ENCODE data around the gene TTYH1.
"Not testable (repeated sequence)": the region's sequence is repeated elsewhere in the genome, so short reads cannot be mapped to it uniquely, and the experiment has no call there.

The TTYH1 gene

DNA sequence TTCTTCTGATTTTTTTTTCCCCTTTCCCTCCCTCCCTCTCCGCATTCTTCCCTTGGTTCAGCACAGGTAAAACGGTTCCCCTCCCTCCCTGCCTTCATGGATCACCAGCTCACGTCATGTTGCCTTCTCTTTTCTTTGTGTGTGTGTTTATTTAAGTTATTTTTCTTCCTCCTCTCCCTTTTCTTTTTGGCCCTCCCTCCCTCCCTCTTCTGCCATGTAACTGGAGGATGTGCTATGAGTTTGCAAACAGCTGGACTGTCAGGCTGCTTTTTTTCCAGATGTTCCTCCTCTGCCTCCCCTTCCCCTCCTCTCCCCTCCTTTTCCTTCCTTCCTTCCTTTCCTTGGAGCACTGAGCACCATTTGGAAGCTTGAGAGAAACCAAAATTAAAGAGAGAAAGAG, 46.3 kb downstream of the TTYH1 start:
- DNase-seq: no peak

DNA sequence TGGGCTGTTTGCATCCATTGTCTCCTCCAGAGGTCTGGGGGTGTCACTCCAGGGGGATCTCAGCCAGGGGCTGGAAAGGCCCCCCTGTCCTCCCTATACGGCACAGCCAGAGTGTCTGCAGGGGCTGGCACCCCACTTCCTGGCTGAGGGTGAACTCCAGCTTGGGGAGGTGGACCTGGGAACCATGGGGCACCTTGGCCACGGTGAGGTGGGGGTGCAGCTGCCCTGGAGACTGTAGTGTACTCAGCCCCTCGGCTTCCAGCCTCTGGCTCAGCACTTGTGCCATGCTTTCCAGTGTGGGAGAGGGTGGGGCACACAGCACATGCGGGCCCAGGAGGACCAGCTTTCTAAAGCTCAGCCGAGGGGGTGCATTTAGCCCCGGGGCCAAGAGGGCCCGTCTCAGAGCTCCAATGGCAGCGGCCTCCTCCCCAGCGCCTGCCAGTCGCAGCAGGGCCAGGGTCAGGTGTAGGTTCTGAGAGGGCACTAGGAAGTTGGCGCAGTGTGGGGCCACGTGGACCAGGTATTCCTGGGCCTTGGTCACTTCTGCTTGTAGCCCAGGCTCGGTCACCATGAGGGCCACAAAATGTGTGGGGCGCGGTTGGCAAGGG, 46.9 kb downstream of the TTYH1 start:
- no peak for DNase-seq

DNA sequence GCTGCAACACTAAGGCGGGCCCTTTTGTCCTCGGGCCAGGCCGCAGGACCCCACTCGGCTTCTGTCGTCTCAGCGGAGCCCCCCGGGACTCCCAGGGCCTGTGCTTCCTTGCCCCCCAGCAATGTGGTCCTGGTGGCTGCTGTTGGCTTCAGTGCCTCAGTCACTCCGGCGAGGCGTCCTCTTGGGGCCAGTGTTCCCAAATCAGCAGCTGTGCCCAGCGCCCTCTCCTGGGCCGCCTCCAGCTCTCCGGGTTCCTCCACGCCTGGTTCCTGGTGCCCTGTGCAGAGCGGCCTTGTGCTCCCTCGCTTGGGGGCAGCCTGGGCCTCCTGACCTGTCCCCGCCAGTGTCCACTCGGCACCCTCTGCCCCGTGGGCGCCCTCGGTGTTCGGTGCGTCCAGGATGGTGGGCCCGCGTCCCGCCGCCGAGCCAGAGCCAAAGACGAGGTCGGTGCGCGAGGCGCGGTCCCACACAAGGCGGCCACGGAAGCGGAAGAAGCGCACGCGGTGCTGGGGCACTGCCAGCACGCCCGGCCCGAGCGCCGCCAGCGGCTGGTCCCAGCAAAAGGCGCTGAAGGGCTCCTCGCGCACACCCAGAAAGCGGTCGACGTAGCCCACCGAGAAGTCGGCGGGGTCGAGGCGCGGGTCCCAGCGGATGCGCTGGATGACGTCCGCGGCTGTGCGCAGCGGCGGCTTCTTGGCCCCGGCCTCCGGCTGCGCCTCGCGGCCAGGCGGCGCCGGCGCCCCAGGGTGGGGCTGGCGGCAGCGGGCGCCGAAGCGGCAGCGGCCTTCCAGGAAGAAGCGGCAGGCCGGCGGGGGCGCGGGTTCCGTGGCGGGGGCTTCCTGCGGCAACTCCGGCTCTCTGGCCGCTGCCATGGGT, 47.6 kb downstream of the TTYH1 start:
- no peak for DNase-seq

DNA sequence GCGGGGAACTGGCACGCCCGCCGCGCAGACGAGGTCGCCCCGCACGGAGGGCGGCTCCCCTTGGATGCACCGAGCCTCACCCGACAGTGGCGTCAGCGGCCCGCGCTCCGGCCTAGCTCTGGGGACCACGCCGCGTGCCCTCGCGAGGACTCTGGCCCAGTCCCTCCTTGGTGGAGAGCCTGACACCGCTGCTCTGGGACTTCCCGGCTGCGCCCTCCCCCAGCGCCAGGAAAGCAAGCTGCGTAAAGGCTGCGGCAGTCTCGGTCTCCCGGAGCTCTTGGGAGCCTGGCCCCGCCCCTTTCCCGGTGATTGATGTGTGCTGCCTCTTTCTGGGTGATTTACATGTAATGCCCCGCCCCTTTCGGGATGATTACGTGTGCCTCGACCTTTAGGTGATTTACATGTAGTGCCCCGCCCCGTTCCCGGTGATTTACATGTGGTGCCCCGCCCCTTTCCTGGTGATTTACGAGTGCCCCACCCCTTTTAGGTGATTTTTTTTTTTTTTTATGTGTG, 48.3 kb downstream of the TTYH1 start, which contains the start of gene LENG9:
Gene LENG9 (minus strand): TSS at position 248 of the 513 bp plus-strand sequence. CDS start 252 bp downstream, outside the sequence.
- peak; percentile 100 for DNase-seq

DNA sequence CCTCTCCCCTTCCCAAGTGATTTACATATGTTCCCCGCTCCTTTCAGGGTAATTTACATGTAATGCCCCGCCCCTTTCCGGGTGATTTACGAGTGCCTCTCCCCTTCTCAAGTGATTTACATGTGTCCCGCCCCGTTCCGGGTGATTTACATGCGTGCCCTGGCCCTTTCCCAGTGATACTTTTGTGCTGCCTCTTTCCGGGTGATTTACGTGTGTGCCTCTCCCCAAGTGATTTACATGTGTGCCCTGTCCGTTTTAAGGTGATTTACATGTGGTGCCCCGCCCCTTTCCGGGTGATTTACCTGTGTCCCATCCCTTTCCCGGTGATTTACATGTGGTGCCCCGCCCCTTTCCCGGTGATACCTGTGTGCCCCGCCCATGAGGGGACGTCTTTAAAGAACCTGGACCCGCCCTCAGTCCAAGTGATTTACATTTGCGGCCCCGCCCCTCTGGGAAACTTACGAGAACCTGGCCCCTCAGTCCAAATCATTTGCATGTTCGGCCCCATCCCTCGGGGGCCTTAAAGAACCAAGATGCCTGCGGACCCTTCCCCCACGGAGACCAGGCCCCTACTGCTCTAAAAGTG, 48.9 kb downstream of the TTYH1 start:
- DNase-seq: peak; percentile 100

DNA sequence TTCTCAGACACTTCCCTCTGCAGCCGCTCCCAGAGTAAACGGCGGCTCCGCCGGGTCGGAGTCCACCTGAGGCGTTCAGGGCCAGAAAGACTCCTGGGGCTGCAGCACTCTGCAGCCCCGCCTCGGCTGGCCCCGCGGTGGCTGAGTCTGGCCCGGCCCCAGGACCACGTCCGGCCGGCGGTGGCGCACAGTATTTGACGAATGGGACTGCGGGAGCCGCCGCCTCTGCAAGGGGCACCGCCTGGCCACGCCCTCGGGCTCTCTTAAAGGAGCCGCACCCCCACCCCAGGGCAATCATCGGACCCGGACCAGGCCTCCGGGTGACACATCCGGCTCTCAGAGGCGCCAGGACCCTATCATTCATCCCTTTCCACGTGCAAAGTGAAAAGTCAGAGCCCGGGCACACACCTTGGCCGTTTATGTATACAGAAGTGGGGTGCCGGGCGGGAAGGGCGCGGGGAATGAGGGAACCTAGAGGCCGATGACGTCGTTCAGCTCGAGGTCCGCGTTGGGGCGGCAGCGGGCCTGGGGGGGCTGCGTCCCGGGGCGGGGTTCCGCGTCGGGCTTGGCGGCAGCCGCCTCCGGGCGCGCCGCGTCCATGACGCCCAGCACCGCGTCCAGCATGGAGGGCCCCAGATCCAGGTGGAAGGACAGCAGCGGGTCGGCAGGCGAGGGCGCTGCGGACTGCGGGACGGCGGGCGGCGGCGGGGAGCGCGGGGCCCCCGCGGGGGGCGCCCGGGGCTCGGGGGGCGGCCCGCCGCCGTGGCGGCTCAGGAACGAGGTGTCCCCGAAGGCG, 49.6 kb downstream of the TTYH1 start:
- DNase-seq: peak; percentile 81

DNA sequence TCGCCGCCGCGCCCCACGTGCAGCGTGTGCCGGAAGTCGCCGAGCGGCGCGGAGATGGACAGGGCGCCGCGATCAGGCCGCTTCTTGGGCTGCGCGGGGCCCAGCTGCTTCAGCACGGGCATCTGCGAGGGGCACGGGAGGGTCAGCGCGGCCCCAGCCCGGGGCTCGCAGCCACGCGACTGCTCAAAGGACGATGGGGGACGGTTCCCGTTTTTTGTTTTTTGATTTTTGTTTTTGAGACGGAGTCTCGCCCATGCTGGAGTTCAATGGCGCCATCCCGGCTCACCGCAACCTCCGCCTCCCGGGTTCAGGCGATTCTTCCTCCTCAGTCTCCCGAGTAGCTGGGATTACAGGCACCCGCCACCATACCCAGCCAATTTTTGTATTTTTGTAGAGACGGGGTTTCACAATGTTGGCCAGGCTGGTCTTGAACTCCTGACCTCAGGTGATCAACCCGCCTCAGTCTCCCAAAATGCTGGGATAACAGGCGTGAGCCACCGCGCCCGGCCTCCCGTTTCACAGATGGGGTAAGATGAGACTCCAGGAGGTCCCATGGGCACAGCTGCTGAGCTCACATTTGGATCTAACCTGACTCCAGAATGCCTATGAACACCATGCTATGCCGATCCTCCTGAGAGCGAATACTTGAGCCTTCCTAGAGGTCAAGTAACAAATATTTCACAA, 50.3 kb downstream of the TTYH1 start:
- DNase-seq: no peak

DNA sequence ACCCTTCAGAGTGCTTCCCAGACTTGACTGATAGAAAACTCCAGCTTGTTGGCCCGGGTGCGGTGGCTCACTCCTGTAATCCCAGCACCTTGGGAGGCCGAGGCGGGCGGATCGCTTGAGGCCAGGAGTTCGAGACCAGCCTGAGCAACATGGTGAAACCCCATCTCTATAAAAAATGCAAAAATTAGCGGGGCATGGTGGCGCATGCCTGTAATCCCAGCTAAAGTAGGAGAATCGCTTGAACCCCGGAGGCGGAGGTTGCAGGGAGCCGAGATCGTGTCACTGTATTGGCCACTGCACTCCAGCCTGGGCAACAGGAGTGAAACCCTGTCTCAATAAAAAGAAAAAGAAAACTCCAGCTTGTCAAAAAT, 50.8 kb downstream of the TTYH1 start:
- DNase-seq: not testable (repeated sequence)

DNA sequence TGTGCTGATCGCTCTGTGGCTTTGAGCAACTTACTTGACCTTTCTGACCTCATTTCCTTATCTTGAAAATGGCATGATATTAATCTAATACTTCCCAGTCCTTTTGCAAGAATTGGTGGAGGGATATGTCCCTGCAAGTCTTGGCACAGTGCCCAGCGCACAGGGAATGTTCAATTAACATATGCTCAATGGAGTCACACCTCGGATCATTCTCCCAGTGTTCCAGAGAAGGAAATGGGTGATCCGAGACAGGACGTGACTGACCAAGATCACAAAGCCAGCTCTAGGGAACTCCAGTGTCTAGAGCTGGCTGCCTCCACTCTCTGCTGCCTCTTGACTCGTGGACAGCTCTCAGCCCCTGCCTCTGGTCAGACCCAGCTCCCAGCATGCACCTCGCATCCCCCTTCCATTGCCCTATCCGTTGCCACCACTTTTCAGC, 54.3 kb downstream of the TTYH1 start:
- DNase-seq: no peak

DNA sequence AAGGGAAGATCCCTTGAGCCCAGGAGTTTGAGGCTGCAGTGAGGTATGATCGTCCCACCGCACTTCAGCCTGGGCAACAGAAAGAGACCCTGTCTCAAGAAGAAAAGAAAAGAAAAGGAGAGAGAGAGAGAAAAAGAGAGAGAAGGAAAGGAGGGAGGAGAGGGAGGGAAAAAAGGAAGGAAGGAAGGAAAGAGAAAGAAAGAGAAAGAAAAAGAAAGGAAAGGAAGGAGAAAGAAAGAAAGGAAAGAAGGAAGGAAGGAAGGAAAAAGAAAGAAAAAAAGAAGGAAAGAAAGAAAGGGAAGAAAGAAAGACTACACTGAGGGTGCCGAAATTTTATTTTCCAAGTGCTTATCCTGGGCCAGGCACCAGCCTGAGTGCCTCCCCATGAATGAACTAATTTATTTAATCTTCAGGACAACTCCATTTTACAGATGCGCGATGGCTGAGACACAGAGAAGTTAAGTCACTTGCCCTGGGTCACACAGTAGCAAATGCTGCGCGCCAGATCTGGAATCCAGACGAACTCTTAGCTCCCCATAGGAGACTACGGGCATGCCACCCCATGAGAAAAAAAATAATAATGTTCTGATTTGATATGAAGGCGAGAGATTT, 55.1 kb downstream of the TTYH1 start:
- DNase-seq: no peak

DNA sequence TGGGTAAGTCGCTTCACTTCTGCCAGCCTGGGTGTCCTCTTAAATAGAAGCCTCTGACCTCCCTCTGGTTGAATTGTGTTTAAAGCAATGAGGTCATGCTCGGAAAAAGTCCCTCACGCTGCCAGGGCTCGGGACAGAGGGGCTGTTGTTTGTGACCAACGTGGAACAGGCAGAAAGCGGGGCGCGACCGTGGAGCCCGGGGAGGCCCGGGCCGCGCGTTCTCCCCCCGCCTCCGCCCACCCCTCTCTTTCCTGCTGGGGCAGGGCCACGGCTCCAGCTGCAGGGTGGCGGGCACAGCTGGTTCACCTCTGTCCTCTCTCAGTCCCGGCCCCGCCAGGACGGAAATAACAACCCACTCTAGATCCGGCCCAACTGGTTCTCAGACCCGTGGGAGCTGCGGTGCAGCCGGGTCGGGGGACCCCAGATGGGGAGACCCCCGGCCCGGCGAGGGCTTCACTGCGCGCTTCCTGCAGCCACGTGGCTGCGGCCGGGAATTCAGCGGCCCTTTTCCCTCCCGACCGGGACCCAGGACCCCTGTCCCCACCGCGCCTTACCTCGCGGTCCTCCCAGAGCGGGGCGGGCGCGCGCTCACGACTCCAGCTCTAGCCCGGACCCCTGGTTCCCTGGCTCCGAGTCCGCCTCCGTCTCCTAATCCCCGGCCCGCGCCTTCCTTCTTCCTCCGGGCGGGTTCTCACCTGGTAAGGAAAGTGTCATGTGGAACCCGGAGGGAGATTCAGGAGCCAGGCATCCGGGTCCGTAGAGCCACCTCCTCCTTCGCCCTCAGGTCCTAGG, 55.9 kb downstream of the TTYH1 start:
- no peak for DNase-seq

DNA sequence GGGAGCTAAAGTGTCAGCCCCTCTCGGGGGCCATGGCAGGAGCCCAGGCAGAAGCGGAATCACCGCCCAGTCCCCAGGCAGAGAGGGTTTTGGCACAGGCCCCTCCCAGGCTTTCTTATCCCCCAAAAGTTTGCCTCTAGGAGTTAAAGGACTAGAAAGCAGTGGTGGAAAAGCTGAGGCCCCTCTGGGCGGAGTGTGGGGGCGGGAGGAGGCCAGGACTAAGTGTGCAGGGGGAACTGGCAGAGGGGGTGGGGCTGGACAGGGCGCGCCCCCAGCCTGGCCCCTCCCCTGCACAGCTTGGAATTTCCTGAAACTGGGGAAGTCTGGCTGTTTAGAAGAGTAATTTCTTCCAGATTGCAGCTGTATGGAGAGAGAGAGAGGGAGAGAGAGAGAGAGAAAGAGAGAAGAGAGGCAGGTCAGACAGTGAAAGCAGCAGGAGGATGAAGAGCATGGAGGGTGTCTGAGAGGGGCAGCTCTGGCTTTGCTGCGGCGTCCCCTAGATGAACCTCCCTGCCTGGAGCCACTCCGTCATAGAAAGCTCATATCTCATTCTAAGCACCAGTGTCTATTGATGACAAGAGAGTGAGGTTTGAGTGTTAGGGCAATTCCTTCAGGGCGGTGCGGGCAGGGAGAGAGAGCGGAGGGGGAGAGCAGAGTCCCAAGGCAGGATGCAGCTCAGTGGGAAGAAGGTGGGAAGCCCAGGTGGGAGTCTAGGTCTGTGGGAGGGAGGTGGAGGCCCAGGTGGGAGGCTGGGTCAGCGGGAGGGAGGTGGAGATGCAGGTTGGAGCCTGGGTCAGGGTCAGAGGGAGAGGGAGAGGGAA, 58.0 kb downstream of the TTYH1 start, which contains the start of gene CDC42EP5:
Gene CDC42EP5 (minus strand): TSS at position 226 of the 821 bp plus-strand sequence. CDS start 7,749 bp downstream, outside the sequence.
- peak; percentile 13 for DNase-seq

DNA sequence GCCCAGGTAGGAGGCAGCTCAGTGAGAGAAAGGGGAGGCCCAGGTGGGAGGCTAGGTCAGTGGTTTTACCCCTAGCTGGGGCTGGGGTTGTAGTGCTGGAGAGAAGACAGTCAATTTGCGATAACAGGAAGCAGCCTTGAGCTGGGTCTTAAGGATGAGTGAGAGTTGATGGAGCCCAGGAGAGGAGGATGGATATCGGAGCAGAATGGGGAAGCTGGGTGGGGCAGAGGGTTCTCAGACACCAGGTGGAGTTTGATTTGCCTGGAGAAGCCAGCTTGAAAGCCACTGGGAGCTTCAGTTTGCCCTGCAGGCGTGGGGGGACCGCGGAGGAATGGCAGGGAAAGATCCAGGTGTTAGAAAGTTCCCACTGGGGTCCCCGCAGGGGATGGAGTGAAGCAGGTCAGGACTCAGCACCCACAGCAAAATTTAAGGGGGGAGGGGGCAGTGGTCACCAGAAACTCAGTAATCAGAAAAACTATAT, 58.7 kb downstream of the TTYH1 start:
- no peak for DNase-seq

DNA sequence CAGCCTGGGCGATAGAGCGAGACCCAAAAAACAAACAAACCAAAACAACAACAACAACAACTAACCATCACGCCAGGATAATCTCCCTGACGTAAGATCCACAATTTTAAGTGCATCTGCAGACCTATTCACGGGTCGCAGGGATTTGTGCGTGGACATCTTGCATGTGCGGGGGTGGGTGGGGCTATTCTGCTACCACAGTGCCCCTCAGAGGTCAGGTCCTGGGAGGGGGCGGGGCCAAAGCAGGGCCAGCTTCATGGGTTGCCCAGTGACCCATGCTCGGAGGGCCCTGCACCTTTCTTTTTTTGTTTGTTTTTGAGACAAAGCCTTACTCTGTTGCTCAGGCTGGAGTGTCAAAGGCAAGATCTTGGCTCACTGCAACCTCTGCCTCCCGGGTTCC, 60.4 kb downstream of the TTYH1 start:
- no peak for DNase-seq

DNA sequence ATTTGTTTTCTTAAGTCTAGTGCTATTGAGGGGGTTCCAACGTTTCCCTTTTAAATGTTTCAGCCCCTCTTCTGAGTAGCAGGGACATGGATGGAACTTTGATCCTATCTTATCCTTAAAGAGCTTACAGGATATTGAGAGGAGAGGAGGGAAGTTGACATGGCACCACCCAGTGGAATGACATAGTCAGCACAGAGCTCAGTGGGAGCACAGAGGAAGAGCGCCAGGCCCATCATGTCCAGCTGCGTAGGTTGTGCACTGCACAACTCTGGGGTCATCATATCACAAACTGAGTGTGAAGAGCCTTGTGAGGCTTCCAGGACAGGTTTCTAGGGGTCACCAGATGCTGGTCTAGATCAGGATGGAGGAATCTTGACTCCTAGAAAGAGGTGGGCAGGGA, 62.4 kb downstream of the TTYH1 start:
- DNase-seq: no peak

DNA sequence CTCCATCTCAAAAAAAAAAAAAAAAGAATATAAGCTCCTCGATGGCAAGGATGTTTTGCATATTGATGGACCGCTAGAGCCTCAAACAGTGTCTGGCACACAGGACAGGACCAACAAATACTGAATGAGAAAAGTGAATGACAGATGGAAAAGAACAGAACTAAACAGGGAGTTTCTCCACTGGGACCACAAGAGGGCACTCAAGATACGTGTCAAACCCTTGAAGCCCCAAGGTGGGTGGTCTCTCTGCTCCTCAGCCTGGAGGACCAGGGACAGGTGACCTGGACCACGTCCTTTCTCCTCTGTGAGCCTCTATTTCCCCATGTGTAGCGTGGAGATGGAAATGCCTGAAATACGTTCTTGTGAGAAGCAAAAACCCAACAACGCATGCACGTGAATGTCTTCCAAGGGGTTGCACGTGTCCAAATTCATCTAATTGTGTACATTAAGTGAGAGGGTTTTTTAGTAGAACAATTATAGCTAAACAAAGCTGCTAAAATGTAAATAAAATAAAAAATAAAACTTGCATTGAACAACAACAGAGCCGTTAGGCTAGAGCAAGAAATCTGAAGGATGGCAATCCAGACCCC, 63.5 kb downstream of the TTYH1 start:
- DNase-seq: no peak

DNA sequence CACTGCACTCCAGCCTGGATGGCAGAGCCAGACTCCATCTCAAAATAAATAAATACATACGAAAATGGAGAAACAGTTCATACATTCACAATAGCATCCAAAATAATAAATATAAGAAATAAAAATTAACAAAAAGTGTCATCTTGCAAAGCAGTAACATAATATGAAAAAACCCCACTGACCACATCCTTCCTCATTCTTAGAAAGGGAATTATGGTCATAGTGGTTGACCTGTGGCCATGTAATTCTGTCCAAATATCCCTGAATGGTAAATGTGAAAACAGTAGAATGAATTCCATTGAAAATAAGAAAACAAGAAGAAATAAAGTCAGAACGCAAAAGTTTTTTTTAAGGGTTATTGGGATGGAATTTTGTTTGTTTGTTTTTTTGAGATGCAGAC, 64.8 kb downstream of the TTYH1 start:
- DNase-seq: no peak

DNA sequence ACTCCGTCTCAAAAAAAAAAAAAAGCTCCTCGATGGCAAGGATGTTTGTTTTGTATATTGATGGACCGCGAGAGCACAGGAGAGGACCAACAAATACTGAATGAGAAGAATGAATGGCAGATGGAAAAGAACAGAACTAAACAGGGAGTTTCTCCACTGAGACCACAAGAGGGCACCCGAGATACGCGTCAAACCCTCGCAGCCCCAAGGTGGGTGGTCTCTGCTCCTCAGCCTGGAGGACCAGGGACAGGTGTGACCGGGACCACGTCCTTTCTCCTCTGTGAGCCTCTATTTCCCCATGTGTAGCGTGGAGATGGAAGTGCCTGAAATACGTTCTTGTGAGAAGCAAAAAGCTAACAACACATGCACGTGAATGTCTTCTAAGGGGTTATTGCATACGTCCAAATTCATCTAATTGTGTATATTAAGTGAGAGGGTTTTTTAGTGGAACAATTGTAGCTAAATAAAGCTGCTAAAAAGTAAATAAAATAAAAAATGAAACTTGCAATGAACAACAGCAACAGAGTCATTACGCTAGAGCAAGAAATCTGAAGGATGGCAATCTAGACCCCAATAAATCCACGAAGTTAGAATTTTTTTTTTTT, 66.2 kb downstream of the TTYH1 start:
- peak; percentile 39 for DNase-seq

DNA sequence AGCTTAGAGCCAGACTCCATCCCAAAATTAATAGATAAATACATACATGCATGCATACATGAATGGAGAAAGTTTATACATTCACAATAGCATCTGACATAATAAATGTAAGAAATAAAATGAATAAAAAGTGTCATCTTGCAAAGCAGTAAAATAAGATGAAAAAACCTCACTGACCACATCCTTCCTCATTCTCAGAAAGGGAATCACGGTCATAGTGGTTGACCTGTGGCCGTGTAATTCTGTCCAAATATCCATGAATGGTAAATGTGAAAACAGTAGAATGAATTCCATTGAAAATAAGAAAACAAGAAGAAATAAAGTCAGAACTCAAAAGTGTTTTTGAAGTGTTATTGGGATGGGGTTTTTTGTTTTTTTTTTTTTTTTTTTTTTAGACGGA, 67.6 kb downstream of the TTYH1 start:
- DNase-seq: no peak
